Thoracic aorta (tissue), 2 donors: ENCODE measurements around the gene MEX3D. TPM values are rescaled to one million over a fixed set of nuclear protein-coding genes. Genes with fewer than 3 reads are reported as not detected.
"Not testable (repeated sequence)": the region's sequence is repeated elsewhere in the genome, so short reads cannot be mapped to it uniquely, and the experiment has no call there.

Experiments used
- ATAC-seq: fragments of 150-250 bp; one replicate; pipeline ENCODE4 v1.8.0; 2017; ENCODE audit warnings: low read depth; ENCODE audit not compliant: insufficient number of reproducible peaks, low FRiP score
- DNase-seq: peaks from one replicate; pipeline ENCODE4 v3.0.0-alpha.2; 2020; ENCODE audit warnings: low spot score
- H3K27ac ChIP-seq, 2 donors: fragments of 200-600 bp; sonication (generic); 1 replicate in 1 of 2; 2 replicates in 1 of 2; pipeline ENCODE4 v1.5.1; 2016; ENCODE audit warnings: mild to moderate bottlenecking in 2 of 2, moderate library complexity in 2 of 2
- H3K27me3 ChIP-seq: fragments of 200-600 bp; sonication (generic); replicated peaks from 2 replicates; pipeline ENCODE4 v1.6.0; 2016; ENCODE audit warnings: mild to moderate bottlenecking; ENCODE audit not compliant: insufficient read depth
- H3K36me3 ChIP-seq: fragments of 200-600 bp; sonication (generic); one replicate; pipeline ENCODE4 v1.5.1; 2016
- H3K4me1 ChIP-seq, 2 donors: fragments of 200-600 bp; sonication (generic); 1 replicate in 1 of 2; 2 replicates in 1 of 2; pipeline versions ENCODE4 v1.5.1 to v1.6.0; 2016; ENCODE audit warnings: low read depth in 2 of 2, mild to moderate bottlenecking in 1 of 2; ENCODE audit not compliant: control insufficient read depth in 1 of 2
- H3K4me3 ChIP-seq: fragments of 200-600 bp; sonication (generic); 2 replicates; pipeline ENCODE4 v1.5.1; 2016; ENCODE audit warnings: mild to moderate bottlenecking
- H3K9me3 ChIP-seq: fragments of 200-600 bp; sonication (generic); 2 replicates; pipeline ENCODE4 v1.5.1; 2016
- CTCF ChIP-seq: fragments of 200-600 bp; sonication (generic); IDR thresholded peaks from one replicate; pipeline ENCODE4 v1.5.1; 2019; ENCODE audit warnings: antibody characterized with exemption
- total RNA-seq, 2 donors: library from RNA; depleted of rRNA; stranded (reverse); fragments of >200 nt; gene quantifications; one replicate each; pipeline versions ENCODE4 v1.1.0 to v1.2.3, GENCODE V29; 2016

The MEX3D gene
- total RNA-seq, 2 donors from 2014 or later = 23.4 to 26.4 TPM

DNA sequence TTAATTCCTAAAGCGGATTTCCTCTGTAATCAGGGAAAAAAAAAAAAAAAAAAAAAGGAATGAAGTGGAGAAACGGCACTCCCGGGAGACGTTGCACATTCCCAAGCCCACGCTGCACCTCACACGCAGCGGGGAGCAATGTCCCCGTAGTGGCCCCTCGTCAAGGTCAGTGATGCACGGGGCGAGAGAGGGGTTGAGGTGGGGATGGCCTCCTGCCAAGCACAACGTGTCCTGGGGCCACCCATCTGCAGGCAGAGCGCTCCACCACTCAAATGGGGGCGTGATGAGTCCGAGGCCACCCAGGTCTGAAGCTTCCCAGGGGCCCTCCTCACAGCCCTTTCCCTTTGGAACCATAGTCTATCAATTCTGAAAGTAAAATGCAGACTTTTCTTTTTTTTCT lies 29.1 kb downstream of the MEX3D start:
- Histone ChIP-seq H3K36me3 (no peaks in the 10 kb centered on the region), H3K27ac (no peak overlapping the region), H3K4me3 (no peak overlapping the region), H3K27me3 (no peaks in the 10 kb centered on the region), H3K9me3 (no peaks in the 10 kb centered on the region), H3K4me1 (peaks cover 5 to 15% of the 10 kb centered on the region in 2 donors)
- TF ChIP-seq CTCF = no peak
- ATAC-seq (no peak), DNase-seq (no peak)

- DNase-seq, ATAC-seq, H3K27me3 ChIP-seq, H3K9me3 ChIP-seq, H3K36me3 ChIP-seq, H3K27ac ChIP-seq, H3K4me3 ChIP-seq: not testable (repeated sequence)
- H3K4me1 ChIP-seq = peaks cover 5 to 13% of the 10 kb centered on the region in 2 donors
Observed at GRCh38 chr19:1535699-1536098, 32.4 kb downstream of the MEX3D start.

DNA sequence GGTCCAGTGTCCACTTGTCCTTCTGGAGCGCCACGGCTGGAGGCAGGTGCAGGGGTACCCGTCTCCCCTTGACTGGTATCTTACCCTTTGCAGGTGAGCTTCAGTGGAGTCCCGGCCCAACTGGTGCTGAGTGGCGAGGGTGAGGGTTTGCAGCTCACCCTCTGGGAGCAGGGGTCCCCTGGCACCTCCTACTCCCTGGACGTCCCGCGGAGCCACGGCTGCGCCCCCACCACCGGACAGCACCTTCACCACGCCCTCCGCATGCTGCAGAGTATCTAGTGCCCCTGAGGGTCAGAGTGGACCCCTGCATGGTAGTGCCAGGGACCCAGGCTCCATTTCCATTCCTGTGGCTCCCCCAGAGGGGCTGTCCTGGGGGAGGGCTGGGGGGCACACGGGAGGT lies 33.2 kb downstream of the MEX3D start:
- Histone ChIP-seq H3K36me3 (no peaks in the 10 kb centered on the region), H3K4me1 (peaks cover 0 to 6% of the 10 kb centered on the region in 2 donors), H3K9me3 (no peaks in the 10 kb centered on the region), H3K4me3 (no peak overlapping the region), H3K27ac (no peak overlapping the region), H3K27me3 (no peaks in the 10 kb centered on the region)
- no peak for TF ChIP-seq CTCF
- DNase-seq (no peak), ATAC-seq (no peak)

DNA sequence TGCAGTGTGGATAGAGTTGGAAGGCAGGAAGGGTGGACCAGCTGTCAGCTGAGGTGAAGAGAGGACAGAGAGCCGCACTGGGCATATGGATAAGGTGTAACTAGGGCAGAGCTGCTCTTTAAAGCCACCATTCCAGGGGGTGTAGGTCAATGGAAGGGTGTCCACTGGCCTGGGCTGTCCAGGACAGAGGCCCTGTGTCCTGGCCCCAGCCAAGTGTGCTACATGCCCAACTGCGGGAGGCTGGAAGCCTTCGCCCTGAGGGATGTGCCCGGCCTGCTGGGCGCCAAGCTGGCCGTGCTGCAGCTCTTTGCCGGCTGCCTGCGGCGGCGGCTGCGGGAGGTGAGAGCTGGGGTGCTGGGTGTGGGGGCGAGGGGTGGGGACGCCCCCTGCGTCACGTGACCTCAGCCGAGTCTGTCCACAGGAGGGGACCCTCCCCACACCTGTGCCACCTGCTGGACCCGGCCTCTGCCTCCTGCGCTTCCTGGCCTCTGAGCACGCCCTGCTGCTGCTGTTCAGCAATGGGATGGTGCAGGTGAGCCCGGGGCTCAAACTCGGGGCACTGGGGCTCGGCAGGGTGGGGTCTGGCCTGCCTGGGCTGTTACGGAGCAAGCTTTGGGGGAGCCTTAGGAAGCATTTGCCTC lies 34.5 kb downstream of the MEX3D start:
- no peak overlapping the region for H3K4me3 ChIP-seq
- TF ChIP-seq CTCF = no peak
- ATAC-seq = no peak
- no peaks in the 10 kb centered on the region for H3K9me3 ChIP-seq
- no peaks in the 10 kb centered on the region for H3K36me3 ChIP-seq
- no peak overlapping the region for H3K27ac ChIP-seq
- H3K27me3 ChIP-seq = no peaks in the 10 kb centered on the region
- DNase-seq = no peak
- no peaks in the 10 kb centered on the region for H3K4me1 ChIP-seq

GRCh38 chr19:1532003-1532402 lies 36.1 kb downstream of the MEX3D start:
- no peaks in the 10 kb centered on the region for H3K36me3 ChIP-seq
- DNase-seq (no peak), ATAC-seq (no peak)
- no peak overlapping the region for H3K27ac ChIP-seq
- H3K4me1 ChIP-seq = no peaks in the 10 kb centered on the region
- no peaks in the 10 kb centered on the region for H3K9me3 ChIP-seq
- TF ChIP-seq CTCF = no peak
- no peaks in the 10 kb centered on the region for H3K27me3 ChIP-seq
- H3K4me3 ChIP-seq = no peak overlapping the region

DNA sequence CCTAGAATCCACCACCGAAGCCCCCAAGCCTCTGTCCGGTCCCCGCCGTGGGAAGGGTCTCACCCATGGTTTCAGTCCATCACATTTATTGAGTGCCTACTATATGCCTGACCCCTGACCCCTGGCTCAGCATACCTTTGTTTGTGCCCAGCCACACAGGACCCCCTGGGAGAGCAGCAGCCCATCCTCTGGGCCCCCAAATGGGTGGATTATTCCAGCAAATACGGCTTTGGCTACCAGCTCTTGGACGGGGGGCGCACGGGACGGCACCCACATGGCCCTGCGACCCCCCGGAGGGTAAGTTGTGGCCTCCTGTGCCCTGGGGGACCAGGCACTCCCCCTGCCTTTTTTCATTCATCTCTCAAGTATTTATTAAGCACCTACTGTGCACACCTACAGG lies 36.5 kb downstream of the MEX3D start:
- Histone ChIP-seq H3K4me1 (no peaks in the 10 kb centered on the region), H3K36me3 (no peaks in the 10 kb centered on the region), H3K9me3 (no peaks in the 10 kb centered on the region), H3K4me3 (no peak overlapping the region), H3K27ac (no peak overlapping the region), H3K27me3 (no peaks in the 10 kb centered on the region)
- ATAC-seq (no peak), DNase-seq (no peak)
- no peak for TF ChIP-seq CTCF

DNA sequence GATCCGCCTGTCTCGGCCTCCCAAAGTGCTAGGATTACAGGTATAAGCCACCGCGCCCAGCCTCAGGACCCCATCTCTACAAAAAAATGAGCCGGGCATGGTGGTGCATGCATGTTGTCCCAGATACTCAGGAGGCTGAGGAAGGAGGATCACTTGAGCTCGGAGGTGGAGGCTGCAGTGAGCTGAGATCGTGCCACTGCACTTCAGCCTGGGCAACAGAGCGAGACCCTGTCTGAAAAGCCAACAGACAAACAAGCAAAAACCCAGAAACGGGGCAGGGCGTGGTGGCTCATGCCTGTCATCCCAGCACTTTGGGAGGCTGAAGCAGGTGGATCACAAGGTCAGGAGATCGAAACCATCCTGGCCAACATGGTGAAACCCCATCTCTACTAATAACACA lies 37.3 kb downstream of the MEX3D start:
- ATAC-seq, H3K4me3 ChIP-seq, H3K9me3 ChIP-seq, H3K27me3 ChIP-seq, DNase-seq, H3K27ac ChIP-seq, H3K4me1 ChIP-seq, H3K36me3 ChIP-seq: not testable (repeated sequence)
